ENCODE measurements around the gene SLC35F4.

DNA sequence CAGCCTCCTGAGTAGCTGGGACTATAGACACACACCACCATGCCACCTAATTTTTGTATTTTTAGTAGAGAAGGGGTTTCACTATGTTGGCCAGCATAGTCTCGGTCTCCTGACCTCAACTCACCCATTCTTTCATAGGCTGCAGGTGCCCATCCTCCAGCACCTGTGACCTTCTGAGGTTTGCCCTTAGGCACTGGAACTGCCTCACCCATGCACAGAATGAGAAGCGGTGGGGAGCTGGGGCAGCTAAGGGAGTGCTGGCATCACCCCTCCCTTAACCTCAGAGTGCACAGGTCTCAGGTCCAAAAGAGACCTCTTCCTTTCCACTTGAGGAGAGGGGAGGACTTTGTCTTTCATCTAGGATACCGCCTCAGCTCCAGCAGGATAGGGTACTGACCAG is 194.9 kb downstream of the SLC35F4 start:
- TF ChIP-seq POLR2A (IDR thresholded peaks at IDR 0.05; ENCODE audit: low read depth, low read length), result no peak
- TF ChIP-seq POLR2AphosphoS5 (IDR thresholded peaks at IDR 0.05; ENCODE audit: insufficient read depth, low read depth, low read length), result no peak
- TF ChIP-seq, protein P1, sequence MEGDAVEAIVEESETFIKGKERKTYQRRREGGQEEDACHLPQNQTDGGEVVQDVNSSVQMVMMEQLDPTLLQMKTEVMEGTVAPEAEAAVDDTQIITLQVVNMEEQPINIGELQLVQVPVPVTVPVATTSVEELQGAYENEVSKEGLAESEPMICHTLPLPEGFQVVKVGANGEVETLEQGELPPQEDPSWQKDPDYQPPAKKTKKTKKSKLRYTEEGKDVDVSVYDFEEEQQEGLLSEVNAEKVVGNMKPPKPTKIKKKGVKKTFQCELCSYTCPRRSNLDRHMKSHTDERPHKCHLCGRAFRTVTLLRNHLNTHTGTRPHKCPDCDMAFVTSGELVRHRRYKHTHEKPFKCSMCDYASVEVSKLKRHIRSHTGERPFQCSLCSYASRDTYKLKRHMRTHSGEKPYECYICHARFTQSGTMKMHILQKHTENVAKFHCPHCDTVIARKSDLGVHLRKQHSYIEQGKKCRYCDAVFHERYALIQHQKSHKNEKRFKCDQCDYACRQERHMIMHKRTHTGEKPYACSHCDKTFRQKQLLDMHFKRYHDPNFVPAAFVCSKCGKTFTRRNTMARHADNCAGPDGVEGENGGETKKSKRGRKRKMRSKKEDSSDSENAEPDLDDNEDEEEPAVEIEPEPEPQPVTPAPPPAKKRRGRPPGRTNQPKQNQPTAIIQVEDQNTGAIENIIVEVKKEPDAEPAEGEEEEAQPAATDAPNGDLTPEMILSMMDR (IDR thresholded peaks at IDR 0.05; ENCODE audit: extremely low read depth in 1 of 2, insufficient read depth in 1 of 2, low read depth in 1 of 2, low read length in 2 of 2), result no peak
- TF ChIP-seq FOS (IDR thresholded peaks at IDR 0.05; ENCODE audit: borderline replicate concordance, insufficient read depth, low read length), result no peak

Data from endothelial cell of umbilical vein (primary cell).